Measurements from ENCODE around the gene MYH13. TPM values are rescaled to one million over a fixed set of nuclear protein-coding genes. Genes with fewer than 3 reads are reported as not detected.

Gene MYH13
- total RNA-seq, 1 experiment from 2014 or later, result not detected

- Histone ChIP-seq H3K79me1 (ENCODE audit: insufficient read depth, low read depth, low read length, poor library complexity, severe bottlenecking) (no peaks in the 10 kb centered on the region), H3K23me2 (ENCODE audit: insufficient read length, low read depth, low read length, poor library complexity, severe bottlenecking) (no peaks in the 10 kb centered on the region), H3K23ac (ENCODE audit: insufficient read length, low read depth, low read length) (no peak overlapping the region), H3K9ac (ENCODE audit: extremely low read depth, insufficient read length, low read length) (no peak overlapping the region), H4K8ac (replicated peaks; ENCODE audit: insufficient read length, low read depth, low read length) (no peak overlapping the region), H3T11ph (ENCODE audit: low read length) (no peak overlapping the region), H3K4me1 (ENCODE audit: insufficient read depth, low read length) (no peaks in the 10 kb centered on the region), H2AK5ac (ENCODE audit: insufficient read length, low read length) (no peak overlapping the region), H3K9me3 (ENCODE audit: control insufficient read depth, low read depth, low read length) (no peaks in the 10 kb centered on the region), H2BK15ac (ENCODE audit: low read depth, low read length) (no peak overlapping the region), H2AFZ (ENCODE audit: low read length) (no peak overlapping the region), H2BK5ac (ENCODE audit: insufficient read length, low read length) (no peak overlapping the region), H3K79me2 (ENCODE audit: insufficient read depth, low read length) (no peaks in the 10 kb centered on the region), H2BK20ac (ENCODE audit: low read depth, low read length, poor library complexity, severe bottlenecking) (no peak overlapping the region), H3K27me3 (ENCODE audit: insufficient read depth, low read length) (no peaks in the 10 kb centered on the region; the same call in 1 of the 2 replicates), H3K4ac (ENCODE audit: low read depth, low read length) (no peak overlapping the region), H3K4me2 (ENCODE audit: insufficient read depth, insufficient read length, low read length) (no peak overlapping the region), H3K14ac (ENCODE audit: insufficient read depth, low read length) (no peak overlapping the region), H2BK12ac (ENCODE audit: insufficient read length, low read depth, low read length) (no peak overlapping the region), H4K20me1 (ENCODE audit: control insufficient read depth, insufficient read depth, insufficient read length) (no peaks in the 10 kb centered on the region), H3K56ac (ENCODE audit: insufficient read length, low read depth, low read length) (no peak overlapping the region), H3K27ac (ENCODE audit: insufficient read length, low read depth, low read length) (no peak overlapping the region), H4K91ac (ENCODE audit: insufficient read length, low read depth, low read length) (no peak overlapping the region), H2BK120ac (ENCODE audit: low read depth, low read length, poor library complexity, severe bottlenecking) (no peak overlapping the region), H3K18ac (ENCODE audit: insufficient read length, low read depth, low read length) (no peak overlapping the region), H4K5ac (ENCODE audit: insufficient read length, low read depth, low read length) (no peak overlapping the region)
- Mint-ChIP-seq H3K9me3 (peaks cover 0 to 7% of the 10 kb centered on the region in 2 experiments; a peak in 1 of 5 replicates), H3K27me3 (ENCODE audit: low read depth) (peaks cover 4% of the 10 kb centered on the region; the same call in 1 of the 2 replicates), H3K27ac (no peak overlapping the region), H3K4me1 (peaks cover 2 to 4% of the 10 kb centered on the region in 2 experiments; a peak in 2 of 4 replicates), H3K4me3 (no peak overlapping the region), H3K36me3 (ENCODE audit: insufficient read depth in 1 of 3, low read depth in 3 of 3) (no peaks in the 10 kb centered on the region)
- WGBS (ENCODE audit: extremely low coverage, insufficient read length, low lambda C conversion rate), result no CpG with 5 or more reads among the region's 3 CpGs
- TF ChIP-seq CTCF (conservative IDR thresholded peaks at IDR 0.05), result no peak
- no peak for DNase-seq
Measured at GRCh38 chr17:10266296-10266876, 106.4 kb downstream of the MYH13 start.
